HEK293 (cell line): ENCODE data around the gene MS4A5.

Experiments used
- OSR2 ChIP-seq: fragments of 450-650 bp; formaldehyde crosslinking; IDR thresholded peaks from 2 replicates; pipeline ENCODE4 v1.5.1; 2016; ENCODE audit warnings: missing biosample characterization, missing genetic modification characterization
- ZNF148 ChIP-seq: fragments of 450-650 bp; formaldehyde crosslinking; IDR thresholded peaks from 2 replicates; pipeline ENCODE4 v1.5.0; 2017; ENCODE audit warnings: missing biosample characterization, missing genetic modification characterization, borderline replicate concordance
- ZNF670 ChIP-seq: fragments of 450-650 bp; formaldehyde crosslinking; IDR thresholded peaks from 2 replicates; pipeline ENCODE4 v1.5.1; 2016; ENCODE audit warnings: missing biosample characterization, missing genetic modification characterization, low read depth
- ZNF785 ChIP-seq: fragments of 450-650 bp; formaldehyde crosslinking; IDR thresholded peaks from 2 replicates; pipeline ENCODE4 v1.5.1; 2016; ENCODE audit warnings: missing biosample characterization, missing genetic modification characterization

GRCh38 chr11:60394666-60395380 lies 34.5 kb upstream of the MS4A5 start:
- TF ChIP-seq ZNF670 (tag by site-specific recombination), result no peak
- no peak for TF ChIP-seq OSR2 (tag by site-specific recombination)
- no peak for TF ChIP-seq ZNF148 (tag by site-specific recombination)
- no peak for TF ChIP-seq ZNF785 (tag by site-specific recombination)
